ENCODE data around the gene TXK. TPM values are rescaled to one million over a fixed set of nuclear protein-coding genes. Genes with fewer than 3 reads are reported as not detected.

TXK gene
- 1 to 10 TPM; 1.6 to 3.4 (median 3.2) TPM for total RNA-seq

DNA sequence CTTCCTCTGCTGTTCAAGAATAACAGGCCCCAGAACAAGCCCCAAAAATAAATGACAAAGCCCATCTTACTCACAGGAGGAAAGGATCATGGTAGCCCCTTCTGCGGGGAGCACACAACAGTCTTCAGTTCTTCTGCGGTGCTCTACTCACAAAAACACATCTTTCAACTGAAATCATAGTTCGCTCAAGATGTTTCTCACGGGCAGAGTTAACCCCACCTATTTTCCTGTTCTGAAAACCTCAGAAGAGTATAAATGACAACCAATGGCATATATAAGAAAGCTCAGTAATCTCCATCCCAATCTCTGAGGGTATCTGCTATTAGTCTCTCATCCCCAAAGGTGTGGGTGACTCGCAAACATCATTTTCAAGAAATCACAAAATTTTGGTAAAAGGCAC lies at the start of gene TXK:
TXK (minus strand) TSS at position 170 of the 400 bp plus-strand sequence; CDS start at position 90, 80 bp downstream.
- H3K4me3 ChIP-seq, result no peak within 1 kb of the TSS
- no peak within 1 kb of the TSS for H3K27ac ChIP-seq
- intact Hi-C loops (cut with DNase I; ENCODE audit: low total_unique reads), result no loop called here
- no peak for DNase-seq (ENCODE audit: low spot score in 2 of 2)
- H3K4me1 ChIP-seq, result no peaks in the 10 kb centered on the region
- H3K36me3 ChIP-seq, result no peaks in the 10 kb centered on the region
- TF ChIP-seq POLR2AphosphoS5 (IDR thresholded peaks at IDR 0.05), result no peak
- TF ChIP-seq, protein P1, sequence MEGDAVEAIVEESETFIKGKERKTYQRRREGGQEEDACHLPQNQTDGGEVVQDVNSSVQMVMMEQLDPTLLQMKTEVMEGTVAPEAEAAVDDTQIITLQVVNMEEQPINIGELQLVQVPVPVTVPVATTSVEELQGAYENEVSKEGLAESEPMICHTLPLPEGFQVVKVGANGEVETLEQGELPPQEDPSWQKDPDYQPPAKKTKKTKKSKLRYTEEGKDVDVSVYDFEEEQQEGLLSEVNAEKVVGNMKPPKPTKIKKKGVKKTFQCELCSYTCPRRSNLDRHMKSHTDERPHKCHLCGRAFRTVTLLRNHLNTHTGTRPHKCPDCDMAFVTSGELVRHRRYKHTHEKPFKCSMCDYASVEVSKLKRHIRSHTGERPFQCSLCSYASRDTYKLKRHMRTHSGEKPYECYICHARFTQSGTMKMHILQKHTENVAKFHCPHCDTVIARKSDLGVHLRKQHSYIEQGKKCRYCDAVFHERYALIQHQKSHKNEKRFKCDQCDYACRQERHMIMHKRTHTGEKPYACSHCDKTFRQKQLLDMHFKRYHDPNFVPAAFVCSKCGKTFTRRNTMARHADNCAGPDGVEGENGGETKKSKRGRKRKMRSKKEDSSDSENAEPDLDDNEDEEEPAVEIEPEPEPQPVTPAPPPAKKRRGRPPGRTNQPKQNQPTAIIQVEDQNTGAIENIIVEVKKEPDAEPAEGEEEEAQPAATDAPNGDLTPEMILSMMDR (IDR thresholded peaks at IDR 0.05), result no peak
- TF ChIP-seq POLR2A (IDR thresholded peaks at IDR 0.05), result no peak
- no peaks in the 10 kb centered on the region for H3K9me3 ChIP-seq
- no peaks in the 10 kb centered on the region for H3K27me3 ChIP-seq

DNA sequence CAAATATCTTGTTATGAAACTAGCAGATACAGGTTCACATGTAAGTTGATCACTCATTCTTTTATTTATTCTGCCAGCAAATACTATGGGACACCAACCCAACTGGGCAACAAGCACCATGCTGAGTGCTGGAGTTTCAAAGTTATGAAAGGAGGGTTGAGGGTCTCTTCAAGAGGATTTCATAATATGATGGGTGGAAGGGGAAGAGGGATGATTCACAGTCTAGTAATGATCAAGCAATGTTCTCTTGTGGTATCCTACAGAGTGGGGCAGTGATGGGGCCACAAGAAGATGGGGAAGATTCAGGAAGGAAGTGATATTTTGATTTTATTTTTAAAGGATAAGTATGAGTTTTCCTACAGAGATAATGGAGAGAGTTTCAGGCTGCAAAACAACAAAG lies 46.2 kb upstream of the TXK start:
- H3K27ac ChIP-seq, result no peak overlapping the region
- no peaks in the 10 kb centered on the region for H3K27me3 ChIP-seq
- H3K9me3 ChIP-seq, result peaks cover 0 to 4% of the 10 kb centered on the region in 2 donors
- no peaks in the 10 kb centered on the region for H3K36me3 ChIP-seq
- H3K4me1 ChIP-seq, result no peaks in the 10 kb centered on the region
- DNase-seq (ENCODE audit: low spot score in 2 of 2), result no peak
- TF ChIP-seq POLR2AphosphoS5 (IDR thresholded peaks at IDR 0.05) (no peak), POLR2A (IDR thresholded peaks at IDR 0.05) (no peak)
- TF ChIP-seq, protein P1 (IDR thresholded peaks at IDR 0.05), result no peak
- H3K4me3 ChIP-seq, result no peak overlapping the region
- intact Hi-C loops (cut with DNase I; ENCODE audit: low total_unique reads), result no loop called here

DNA sequence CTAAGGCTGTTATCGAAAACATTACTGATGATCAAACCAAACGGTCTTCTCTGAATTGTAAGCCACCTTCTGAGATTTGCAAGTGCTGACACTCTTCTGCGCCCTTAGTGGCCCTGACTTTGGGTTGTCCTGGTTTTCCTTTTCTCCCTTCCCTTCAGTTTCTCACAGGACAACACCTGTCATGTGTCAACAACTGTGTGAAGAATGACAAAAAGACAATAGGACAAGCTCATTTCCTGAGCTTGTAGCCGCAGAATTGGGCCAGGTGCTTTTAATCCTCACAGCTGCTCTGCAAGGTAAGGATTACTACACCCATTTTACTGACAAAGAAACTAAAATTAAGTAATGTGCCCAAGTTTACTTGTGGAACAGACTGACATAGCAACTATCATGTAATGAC lies 44.9 kb upstream of the TXK start:
- H3K36me3 ChIP-seq, result no peaks in the 10 kb centered on the region
- no peak overlapping the region for H3K27ac ChIP-seq
- H3K9me3 ChIP-seq, result peaks cover 0 to 4% of the 10 kb centered on the region in 2 donors
- no peaks in the 10 kb centered on the region for H3K4me1 ChIP-seq
- intact Hi-C loops (cut with DNase I; ENCODE audit: low total_unique reads), result no loop called here
- DNase-seq (ENCODE audit: low spot score in 2 of 2), result no peak
- no peaks in the 10 kb centered on the region for H3K27me3 ChIP-seq
- H3K4me3 ChIP-seq, result no peak overlapping the region
- no peak for TF ChIP-seq POLR2AphosphoS5 (IDR thresholded peaks at IDR 0.05)
- no peak for TF ChIP-seq POLR2A (IDR thresholded peaks at IDR 0.05)
- TF ChIP-seq, protein P1 (IDR thresholded peaks at IDR 0.05), result no peak

DNA sequence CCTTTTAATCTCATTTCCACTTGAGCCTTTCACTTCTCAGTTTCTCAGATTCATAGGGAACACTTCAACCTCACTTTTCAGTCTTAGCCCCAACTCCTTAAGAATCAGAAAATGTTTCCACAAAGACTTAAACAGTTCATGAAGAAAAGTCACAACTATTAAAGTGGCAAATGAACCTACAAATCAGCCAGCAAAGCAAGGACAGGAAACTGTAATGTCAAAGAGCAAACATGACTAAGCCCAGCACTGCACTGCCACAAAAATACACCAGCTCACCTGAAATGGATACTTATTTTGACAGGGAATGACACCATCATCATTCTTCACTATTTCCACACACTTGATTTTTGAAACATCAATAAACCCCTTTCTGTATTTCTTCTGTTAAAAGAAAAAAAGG lies 41.8 kb upstream of the TXK start:
- no peak overlapping the region for H3K4me3 ChIP-seq
- DNase-seq (ENCODE audit: low spot score in 2 of 2), result no peak
- no peaks in the 10 kb centered on the region for H3K27me3 ChIP-seq
- H3K27ac ChIP-seq, result no peak overlapping the region
- no peaks in the 10 kb centered on the region for H3K4me1 ChIP-seq
- intact Hi-C loops (cut with DNase I; ENCODE audit: low total_unique reads), result no loop called here
- H3K36me3 ChIP-seq, result no peaks in the 10 kb centered on the region
- TF ChIP-seq POLR2AphosphoS5 (IDR thresholded peaks at IDR 0.05), result no peak
- no peak for TF ChIP-seq POLR2A (IDR thresholded peaks at IDR 0.05)
- TF ChIP-seq, protein P1 (IDR thresholded peaks at IDR 0.05), result no peak
- peaks cover 0 to 4% of the 10 kb centered on the region in 2 donors for H3K9me3 ChIP-seq

DNA sequence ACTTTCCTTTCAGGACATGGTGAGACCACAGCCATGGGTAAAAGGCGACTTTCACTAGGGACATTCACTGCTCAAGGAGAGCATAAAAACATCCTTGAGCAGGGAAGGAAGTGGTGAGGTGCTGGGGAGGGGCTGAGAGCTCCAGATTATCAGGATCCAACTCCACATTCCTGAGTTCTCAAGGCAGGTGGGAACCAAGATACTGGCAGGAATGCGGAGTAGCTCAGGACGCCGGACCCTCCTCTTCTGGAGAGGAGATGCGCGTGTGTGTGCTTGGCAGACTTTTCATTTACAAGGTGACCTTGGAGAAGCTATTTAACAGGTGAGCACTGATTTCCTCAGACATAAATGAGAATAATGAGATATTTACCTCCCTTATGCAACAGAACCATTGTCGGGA lies 41.3 kb upstream of the TXK start:
- no peak for DNase-seq (ENCODE audit: low spot score in 2 of 2)
- no peak overlapping the region for H3K27ac ChIP-seq
- TF ChIP-seq, protein P1 (IDR thresholded peaks at IDR 0.05), result no peak
- H3K4me3 ChIP-seq, result no peak overlapping the region
- intact Hi-C loops (cut with DNase I; ENCODE audit: low total_unique reads), result no loop called here
- no peaks in the 10 kb centered on the region for H3K4me1 ChIP-seq
- no peaks in the 10 kb centered on the region for H3K27me3 ChIP-seq
- no peaks in the 10 kb centered on the region for H3K36me3 ChIP-seq
- H3K9me3 ChIP-seq, result peaks cover 0 to 4% of the 10 kb centered on the region in 2 donors
